Neural crest cell (in vitro differentiated cells): ENCODE results near the gene MYBBP1A. TPM values are rescaled to one million over a fixed set of nuclear protein-coding genes. Genes with fewer than 3 reads are reported as not detected.
"Not testable (repeated sequence)": the region's sequence is repeated elsewhere in the genome, so short reads cannot be mapped to it uniquely, and the experiment has no call there.

Source experiments
- DNase-seq: peaks from one replicate; pipeline ENCODE4 v3.0.0; 2021; ENCODE audit warnings: low read depth, mixed read lengths, low spot score
- H3K27ac Mint-ChIP-seq: one replicate; pipeline ENCODE4 v1.8.0; 2021; ENCODE audit warnings: mild to moderate bottlenecking, mixed read lengths; ENCODE audit not compliant: unreplicated experiment
- H3K27me3 Mint-ChIP-seq: 2 replicates; pipeline ENCODE4 v1.8.0; 2021; ENCODE audit warnings: low read depth, mild to moderate bottlenecking, mixed read lengths
- H3K36me3 Mint-ChIP-seq: 2 replicates; pipeline ENCODE4 v1.8.0; 2021; ENCODE audit warnings: low read depth, mild to moderate bottlenecking, mixed read lengths
- H3K4me1 Mint-ChIP-seq: 2 replicates; pipeline ENCODE4 v1.8.0; 2021; ENCODE audit warnings: mixed read lengths
- H3K4me3 Mint-ChIP-seq: one replicate; pipeline ENCODE4 v1.8.0; 2021; ENCODE audit warnings: mild to moderate bottlenecking, mixed read lengths
- H3K9me3 Mint-ChIP-seq: 2 replicates; pipeline ENCODE4 v1.8.0; 2021; ENCODE audit warnings: mixed read lengths
- total RNA-seq: library from RNA; stranded (reverse); gene quantifications from 2 replicates; pipeline ENCODE4 v1.2.1, GENCODE V29; 2021
- TF ChIP-seq, protein P1 (sequence below): fragments of 200-600 bp; sonication (generic); conservative IDR thresholded peaks from 2 replicates; pipeline ENCODE4 v1.5.0; 2021; ENCODE audit warnings: antibody characterized with exemption, mild to moderate bottlenecking

Gene MYBBP1A
- total RNA-seq, 1 donor from 2014 or later: 69.3 TPM

DNA sequence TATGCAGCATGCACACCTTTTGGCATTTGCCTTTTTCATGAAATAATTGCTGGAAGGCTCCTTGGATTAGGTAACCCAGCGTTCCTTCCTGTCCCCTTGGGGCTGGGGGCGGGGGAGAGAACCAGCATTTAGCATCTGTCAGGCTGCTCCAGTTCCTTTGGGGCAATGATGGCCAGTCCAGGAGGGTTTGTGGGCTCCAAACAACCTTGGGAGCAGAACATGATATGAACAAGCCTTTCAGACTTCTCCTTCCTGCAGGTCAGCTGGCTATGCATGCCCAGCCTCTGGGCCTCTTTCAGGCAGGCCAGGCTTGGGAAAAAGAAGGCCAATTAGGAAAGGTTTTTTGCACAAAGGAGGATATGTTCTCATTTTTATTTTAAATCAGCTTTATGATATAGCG is 28.0 kb upstream of the MYBBP1A start:
- Mint-ChIP-seq H3K4me1 (peaks cover 11% of the 10 kb centered on the region), H3K4me3 (peak overlapping the region; percentile 90), H3K27me3 (peaks cover 38% of the 10 kb centered on the region), H3K36me3 (no peaks in the 10 kb centered on the region), H3K9me3 (no peaks in the 10 kb centered on the region), H3K27ac (no peak overlapping the region)
- DNase-seq: no peak
- TF ChIP-seq, protein P1, sequence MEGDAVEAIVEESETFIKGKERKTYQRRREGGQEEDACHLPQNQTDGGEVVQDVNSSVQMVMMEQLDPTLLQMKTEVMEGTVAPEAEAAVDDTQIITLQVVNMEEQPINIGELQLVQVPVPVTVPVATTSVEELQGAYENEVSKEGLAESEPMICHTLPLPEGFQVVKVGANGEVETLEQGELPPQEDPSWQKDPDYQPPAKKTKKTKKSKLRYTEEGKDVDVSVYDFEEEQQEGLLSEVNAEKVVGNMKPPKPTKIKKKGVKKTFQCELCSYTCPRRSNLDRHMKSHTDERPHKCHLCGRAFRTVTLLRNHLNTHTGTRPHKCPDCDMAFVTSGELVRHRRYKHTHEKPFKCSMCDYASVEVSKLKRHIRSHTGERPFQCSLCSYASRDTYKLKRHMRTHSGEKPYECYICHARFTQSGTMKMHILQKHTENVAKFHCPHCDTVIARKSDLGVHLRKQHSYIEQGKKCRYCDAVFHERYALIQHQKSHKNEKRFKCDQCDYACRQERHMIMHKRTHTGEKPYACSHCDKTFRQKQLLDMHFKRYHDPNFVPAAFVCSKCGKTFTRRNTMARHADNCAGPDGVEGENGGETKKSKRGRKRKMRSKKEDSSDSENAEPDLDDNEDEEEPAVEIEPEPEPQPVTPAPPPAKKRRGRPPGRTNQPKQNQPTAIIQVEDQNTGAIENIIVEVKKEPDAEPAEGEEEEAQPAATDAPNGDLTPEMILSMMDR: no peak

- peaks cover 37% of the 10 kb centered on the region for H3K27me3 Mint-ChIP-seq
These were observed 27.5 kb upstream of the MYBBP1A start for GRCh38 chr17:4582691-4583090.

DNA sequence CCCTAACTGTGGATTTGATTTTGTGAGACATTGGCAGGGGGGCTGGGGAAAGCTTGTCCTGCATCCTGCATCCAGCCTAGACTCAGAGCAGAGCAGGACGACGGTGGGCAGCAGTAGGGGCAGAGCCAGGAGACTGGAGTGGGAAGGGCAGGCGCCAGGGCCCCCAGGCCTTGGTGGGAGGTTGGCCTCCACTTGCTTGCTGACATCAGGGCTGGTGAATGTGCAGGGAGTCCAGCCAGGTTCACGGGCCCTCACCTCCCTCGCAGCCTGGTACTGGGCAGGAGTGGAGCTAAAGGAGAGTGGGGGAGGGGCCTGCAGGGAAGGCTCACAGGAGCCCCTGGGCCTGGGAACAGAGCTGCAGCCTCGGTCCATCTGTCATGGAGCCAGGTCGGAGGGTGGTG is 26.9 kb upstream of the MYBBP1A start:
- peaks cover 20% of the 10 kb centered on the region for H3K4me1 Mint-ChIP-seq
- H3K27me3 Mint-ChIP-seq: peaks cover 37% of the 10 kb centered on the region
- TF ChIP-seq, protein P1: no peak
- no peak overlapping the region for H3K4me3 Mint-ChIP-seq
- no peaks in the 10 kb centered on the region for H3K9me3 Mint-ChIP-seq
- no peak overlapping the region for H3K27ac Mint-ChIP-seq
- H3K36me3 Mint-ChIP-seq: no peaks in the 10 kb centered on the region
- no peak for DNase-seq

More at GRCh38 chr17:4582691-4583090, 27.5 kb upstream of the MYBBP1A start:
- H3K36me3 Mint-ChIP-seq: no peaks in the 10 kb centered on the region
- peaks cover 14% of the 10 kb centered on the region for H3K4me1 Mint-ChIP-seq
- no peak for DNase-seq
- TF ChIP-seq, protein P1: no peak
- H3K9me3 Mint-ChIP-seq: no peaks in the 10 kb centered on the region
- H3K27ac Mint-ChIP-seq: no peak overlapping the region
- H3K4me3 Mint-ChIP-seq: no peak overlapping the region

DNA sequence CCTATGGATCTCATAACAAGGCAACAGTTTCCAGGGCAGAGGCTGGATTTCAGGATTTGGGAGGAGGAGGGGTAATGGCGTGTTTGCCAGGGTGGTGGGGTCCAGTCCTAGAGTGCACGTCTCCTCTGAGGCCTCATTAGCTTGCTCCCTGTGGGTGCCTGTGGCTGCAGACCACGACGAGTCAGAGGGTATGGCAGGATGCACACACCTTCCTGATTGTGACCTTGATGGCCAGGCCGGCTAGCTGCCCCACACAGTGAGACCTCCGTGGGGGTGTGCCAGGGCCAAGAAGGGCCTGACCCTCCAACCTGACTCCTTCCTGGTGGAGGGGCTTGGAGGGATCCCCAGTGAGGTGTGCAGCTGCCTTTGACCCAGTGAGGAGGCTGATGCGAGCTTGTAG is 25.1 kb upstream of the MYBBP1A start:
- TF ChIP-seq, protein P1: no peak
- no peaks in the 10 kb centered on the region for H3K36me3 Mint-ChIP-seq
- H3K4me1 Mint-ChIP-seq: peaks cover 33% of the 10 kb centered on the region

GRCh38 chr17:4579678-4580077 is 24.5 kb upstream of the MYBBP1A start:
- no peak for DNase-seq
- Mint-ChIP-seq H3K27me3 (peaks cover 16% of the 10 kb centered on the region), H3K9me3 (no peaks in the 10 kb centered on the region), H3K4me1 (peaks cover 40% of the 10 kb centered on the region), H3K27ac (no peak overlapping the region), H3K36me3 (no peaks in the 10 kb centered on the region), H3K4me3 (no peak overlapping the region)
- TF ChIP-seq, protein P1: no peak

More for the DNA sequence above, 25.1 kb upstream of the MYBBP1A start:
- no peaks in the 10 kb centered on the region for H3K9me3 Mint-ChIP-seq
- peaks cover 21% of the 10 kb centered on the region for H3K27me3 Mint-ChIP-seq
- no peak overlapping the region for H3K4me3 Mint-ChIP-seq
- H3K27ac Mint-ChIP-seq: no peak overlapping the region
- no peak for DNase-seq

- H3K9me3 Mint-ChIP-seq, H3K27ac Mint-ChIP-seq, H3K36me3 Mint-ChIP-seq, H3K27me3 Mint-ChIP-seq, H3K4me3 Mint-ChIP-seq, DNase-seq: not testable (repeated sequence)
- peaks cover 37% of the 10 kb centered on the region for H3K4me1 Mint-ChIP-seq
These were observed 23.2 kb upstream of the MYBBP1A start for GRCh38 chr17:4578349-4578748.
